Tibial nerve (tissue), 4 donors: ENCODE measurements around the gene C2orf66. TPM values are rescaled to one million over a fixed set of nuclear protein-coding genes. Genes with fewer than 3 reads are reported as not detected.

Source experiments
- DNase-seq, 2 donors: peaks; one replicate each; pipeline ENCODE4 v3.0.0-alpha.2; 2019; ENCODE audit warnings: low spot score in 2 of 2
- H3K27ac ChIP-seq, 4 donors: fragments of 200-600 bp; sonication (generic) in 3 of 4; one replicate each; pipeline ENCODE4 v1.5.1; 2017 to 2019; ENCODE audit warnings: mild to moderate bottlenecking in 1 of 4
- H3K27me3 ChIP-seq, 2 donors: fragments of 200-600 bp; sonication (generic) in 1 of 2; one replicate each; pipeline versions ENCODE4 v1.5.1 to v1.6.0; 2017 to 2019
- H3K36me3 ChIP-seq, 3 donors: fragments of 200-600 bp; sonication (generic); one replicate each; pipeline ENCODE4 v1.5.1; 2018 to 2019
- H3K4me1 ChIP-seq, 4 donors: fragments of 200-600 bp; sonication (generic) in 3 of 4; one replicate each; pipeline ENCODE4 v1.5.1; 2017 to 2019
- H3K4me3 ChIP-seq, 4 donors: fragments of 200-600 bp; sonication (generic) in 3 of 4; one replicate each; pipeline ENCODE4 v1.5.1; 2017 to 2019; ENCODE audit warnings: mild to moderate bottlenecking in 1 of 4, moderate library complexity in 1 of 4
- H3K9me3 ChIP-seq, 4 donors: fragments of 200-600 bp; sonication (generic) in 3 of 4; one replicate each; pipeline ENCODE4 v1.5.1; 2017 to 2019
- EP300 ChIP-seq, 2 donors: sonication (generic); formaldehyde crosslinking; IDR thresholded peaks; one replicate each; pipeline ENCODE4 v1.6.1; 2017; ENCODE audit warnings: antibody characterized with exemption in 2 of 2, mild to moderate bottlenecking in 1 of 2
- POLR2A ChIP-seq, 2 donors: fragments of 450-650 bp; IDR thresholded peaks; one replicate each; pipeline ENCODE4 v1.6.1; 2017; ENCODE audit warnings: antibody characterized with exemption in 2 of 2, mild to moderate bottlenecking in 2 of 2, moderate library complexity in 2 of 2
- WGBS, 2 donors: methylation state at CpG; one replicate each; pipeline ENCODE4 v1.1.5; 2018; 5-methylcytosine and 5-hydroxymethylcytosine counted together
- total RNA-seq, 4 donors: library from RNA; depleted of rRNA; stranded (reverse); fragments of >200 nt; gene quantifications; one replicate each; pipeline ENCODE4 v1.1.0, GENCODE V29; 2016
- TF ChIP-seq, protein P1 (sequence below), 5 experiments: fragments of 200-600 bp in 3 of 5; fragments of 450-650 bp in 2 of 5; sonication (generic) in 3 of 5; IDR thresholded peaks; one replicate each; pipeline ENCODE4 v1.5.1; 2016 to 2019; ENCODE audit warnings: antibody characterized with exemption in 5 of 5, mild to moderate bottlenecking in 3 of 5, moderate library complexity in 2 of 5

Gene C2orf66
- total RNA-seq, 4 donors from 2014 or later: not detected

DNA sequence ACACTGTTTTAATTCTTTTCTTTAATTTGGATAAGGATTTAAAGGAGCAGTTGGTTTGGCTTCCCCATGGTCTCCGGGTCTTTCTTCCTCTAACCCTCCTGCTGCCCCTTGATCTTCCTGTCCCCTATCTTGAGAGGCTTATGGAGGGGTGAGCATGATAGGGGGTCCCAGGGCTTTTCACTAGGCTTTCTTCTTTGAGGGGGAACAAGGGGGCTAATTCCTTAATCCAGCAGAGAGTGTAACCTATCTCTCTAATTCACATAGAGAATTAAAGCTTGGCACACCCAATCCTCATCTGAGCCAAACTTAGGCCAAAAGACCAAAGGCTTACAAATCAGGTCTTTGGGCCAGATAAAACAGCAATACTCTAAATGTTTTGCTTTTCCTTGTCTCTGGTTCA is 21.5 kb upstream of the C2orf66 start:
- no peak overlapping the region for H3K27ac ChIP-seq
- no peaks in the 10 kb centered on the region for H3K36me3 ChIP-seq
- no peak overlapping the region for H3K4me3 ChIP-seq
- no peak for DNase-seq
- WGBS, 2 donors: 73 to 75% methylated on average over 1 of the region's 1 CpG
- no peaks in the 10 kb centered on the region for H3K9me3 ChIP-seq
- TF ChIP-seq POLR2A (IDR thresholded peaks at IDR 0.05): no peak
- TF ChIP-seq, protein P1, sequence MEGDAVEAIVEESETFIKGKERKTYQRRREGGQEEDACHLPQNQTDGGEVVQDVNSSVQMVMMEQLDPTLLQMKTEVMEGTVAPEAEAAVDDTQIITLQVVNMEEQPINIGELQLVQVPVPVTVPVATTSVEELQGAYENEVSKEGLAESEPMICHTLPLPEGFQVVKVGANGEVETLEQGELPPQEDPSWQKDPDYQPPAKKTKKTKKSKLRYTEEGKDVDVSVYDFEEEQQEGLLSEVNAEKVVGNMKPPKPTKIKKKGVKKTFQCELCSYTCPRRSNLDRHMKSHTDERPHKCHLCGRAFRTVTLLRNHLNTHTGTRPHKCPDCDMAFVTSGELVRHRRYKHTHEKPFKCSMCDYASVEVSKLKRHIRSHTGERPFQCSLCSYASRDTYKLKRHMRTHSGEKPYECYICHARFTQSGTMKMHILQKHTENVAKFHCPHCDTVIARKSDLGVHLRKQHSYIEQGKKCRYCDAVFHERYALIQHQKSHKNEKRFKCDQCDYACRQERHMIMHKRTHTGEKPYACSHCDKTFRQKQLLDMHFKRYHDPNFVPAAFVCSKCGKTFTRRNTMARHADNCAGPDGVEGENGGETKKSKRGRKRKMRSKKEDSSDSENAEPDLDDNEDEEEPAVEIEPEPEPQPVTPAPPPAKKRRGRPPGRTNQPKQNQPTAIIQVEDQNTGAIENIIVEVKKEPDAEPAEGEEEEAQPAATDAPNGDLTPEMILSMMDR (IDR thresholded peaks at IDR 0.05): no peak
- no peak for TF ChIP-seq EP300 (IDR thresholded peaks at IDR 0.05)
- H3K27me3 ChIP-seq: no peaks in the 10 kb centered on the region
- H3K4me1 ChIP-seq: no peaks in the 10 kb centered on the region

DNA sequence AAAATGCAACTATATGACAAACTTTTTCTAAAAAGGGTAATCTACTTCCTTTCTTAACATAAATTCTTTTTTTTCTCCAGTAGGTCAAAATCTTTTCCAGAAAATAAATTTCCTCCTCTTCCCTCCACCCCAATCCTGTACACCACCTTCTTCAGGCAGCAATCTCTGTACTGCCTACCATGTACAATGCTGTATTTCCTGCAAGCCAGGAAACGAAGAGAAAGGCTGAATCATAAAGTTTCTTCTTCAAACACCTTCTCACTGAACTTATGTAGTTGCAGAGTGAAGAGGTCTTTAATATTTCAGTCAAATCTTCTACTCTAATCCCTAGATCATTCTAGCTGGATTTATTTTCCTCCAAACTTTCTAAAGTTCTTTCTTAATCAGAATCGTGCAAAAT is 18.2 kb upstream of the C2orf66 start:
- DNase-seq: no peak
- no peaks in the 10 kb centered on the region for H3K4me1 ChIP-seq
- H3K27me3 ChIP-seq: no peaks in the 10 kb centered on the region
- H3K4me3 ChIP-seq: no peak overlapping the region
- H3K9me3 ChIP-seq: no peaks in the 10 kb centered on the region
- 68 to 74% methylated on average over 2 of the region's 2 CpGs for WGBS, 2 donors
- H3K27ac ChIP-seq: no peak overlapping the region
- H3K36me3 ChIP-seq: no peaks in the 10 kb centered on the region
- TF ChIP-seq EP300 (IDR thresholded peaks at IDR 0.05) (no peak), POLR2A (IDR thresholded peaks at IDR 0.05) (no peak)
- TF ChIP-seq, protein P1 (IDR thresholded peaks at IDR 0.05): no peak

DNA sequence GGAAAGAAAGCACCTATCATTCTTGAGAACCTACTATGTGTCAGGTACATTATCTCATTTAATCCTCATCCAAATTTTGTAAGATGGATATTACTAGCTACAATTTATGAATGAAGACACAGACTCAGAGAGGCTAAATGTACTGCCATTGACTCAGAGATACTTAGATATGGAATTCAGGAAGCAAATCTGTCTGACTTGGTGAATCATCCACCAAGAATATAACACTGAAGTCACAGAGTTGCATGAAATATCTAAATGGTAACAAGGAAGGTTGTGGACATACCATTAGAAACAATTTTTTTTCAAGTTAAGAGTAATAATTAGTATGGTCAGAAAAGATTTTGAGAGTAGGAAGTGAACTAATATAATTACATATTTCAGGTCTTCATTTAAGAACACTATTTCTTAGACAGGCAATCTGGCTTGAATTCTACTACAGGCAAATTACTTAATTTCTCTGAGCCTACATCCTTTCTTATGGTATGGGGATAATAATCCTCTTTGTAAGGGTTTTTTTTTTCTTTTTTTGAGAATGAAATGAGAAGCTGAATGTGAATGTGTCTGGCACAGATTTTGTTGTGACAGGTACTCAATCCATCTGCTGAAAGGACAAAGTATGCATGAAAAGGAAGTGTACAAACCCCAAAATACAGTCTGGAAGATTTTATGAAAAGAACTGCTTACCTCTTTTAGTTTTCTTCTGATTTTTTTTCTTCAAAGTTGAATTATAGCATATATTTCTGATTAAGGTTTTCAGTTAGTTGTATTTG is 14.8 kb upstream of the C2orf66 start:
- no peak for DNase-seq
- H3K27ac ChIP-seq: no peak overlapping the region
- H3K27me3 ChIP-seq: no peaks in the 10 kb centered on the region
- H3K9me3 ChIP-seq: peaks cover 0 to 4% (median 0%) of the 10 kb centered on the region in 4 donors
- H3K4me3 ChIP-seq: no peak overlapping the region
- H3K36me3 ChIP-seq: no peaks in the 10 kb centered on the region
- TF ChIP-seq POLR2A (IDR thresholded peaks at IDR 0.05) (no peak), EP300 (IDR thresholded peaks at IDR 0.05) (no peak)
- TF ChIP-seq, protein P1 (IDR thresholded peaks at IDR 0.05): no peak
- no peaks in the 10 kb centered on the region for H3K4me1 ChIP-seq

DNA sequence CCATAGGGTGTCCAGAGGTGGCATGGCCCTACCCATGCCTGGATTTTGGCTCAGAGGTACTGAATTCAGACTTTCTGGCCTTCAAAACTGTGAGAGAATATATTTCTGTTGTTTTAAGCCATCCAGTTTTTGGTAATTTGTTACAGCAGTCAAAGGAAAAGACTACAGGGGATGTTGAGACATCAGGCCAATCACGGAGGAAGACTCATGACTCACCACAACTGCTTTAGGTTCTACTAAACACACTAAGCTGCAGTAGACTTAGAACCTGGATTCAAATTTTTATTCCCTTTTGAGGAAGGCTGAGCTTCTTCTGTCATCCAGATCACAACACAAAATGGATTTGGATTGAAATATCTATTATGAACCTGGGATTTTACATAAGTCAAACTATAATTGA is 12.0 kb upstream of the C2orf66 start:
- no peaks in the 10 kb centered on the region for H3K27me3 ChIP-seq
- no peaks in the 10 kb centered on the region for H3K36me3 ChIP-seq
- no peak overlapping the region for H3K27ac ChIP-seq
- H3K4me3 ChIP-seq: no peak overlapping the region
- DNase-seq: no peak
- TF ChIP-seq, protein P1 (IDR thresholded peaks at IDR 0.05): no peak
- TF ChIP-seq EP300 (IDR thresholded peaks at IDR 0.05) (no peak), POLR2A (IDR thresholded peaks at IDR 0.05) (no peak)
- WGBS, 2 donors: 86 to 90% methylated on average over 1 of the region's 1 CpG
- peaks cover 0 to 24% (median 0%) of the 10 kb centered on the region in 4 donors for H3K9me3 ChIP-seq
- H3K4me1 ChIP-seq: no peaks in the 10 kb centered on the region

DNA sequence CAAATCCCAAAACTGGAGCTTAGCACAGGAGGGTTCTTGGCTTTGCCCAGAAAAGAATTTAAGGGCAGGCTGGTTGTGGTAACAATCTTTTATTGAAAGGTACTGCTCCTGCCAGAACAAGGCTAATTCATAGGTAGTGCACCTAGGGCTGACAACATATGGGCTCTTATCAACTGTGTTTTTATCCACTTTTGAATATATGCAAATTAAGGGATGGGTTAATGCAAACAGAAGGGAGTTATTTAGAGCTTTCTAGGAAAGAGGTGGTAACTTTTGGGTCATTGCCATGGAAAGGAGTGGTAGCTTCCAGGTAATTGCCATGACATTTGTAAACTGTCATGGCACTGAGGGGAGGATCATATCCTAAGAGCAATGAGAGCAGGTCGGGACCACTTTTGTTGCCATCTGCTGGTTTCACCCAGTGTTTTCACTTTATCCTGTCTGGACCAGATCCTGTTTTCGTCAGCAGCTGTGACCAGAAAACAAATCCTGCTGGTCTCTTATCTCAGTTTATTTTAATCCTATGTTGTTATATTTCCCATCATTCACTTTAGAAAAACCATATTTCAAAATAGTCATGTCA is 981 bp downstream of the C2orf66 start:
- TF ChIP-seq EP300 (IDR thresholded peaks at IDR 0.05) (no peak), POLR2A (IDR thresholded peaks at IDR 0.05) (no peak)
- TF ChIP-seq, protein P1 (IDR thresholded peaks at IDR 0.05): no peak
- H3K9me3 ChIP-seq: no peaks in the 10 kb centered on the region
- no peaks in the 10 kb centered on the region for H3K36me3 ChIP-seq
- no peak overlapping the region for H3K27ac ChIP-seq
- no peak overlapping the region for H3K4me3 ChIP-seq
- no peaks in the 10 kb centered on the region for H3K4me1 ChIP-seq
- no peak for DNase-seq
- WGBS, 2 donors: 52 to 61% methylated on average over 2 of the region's 2 CpGs
- no peaks in the 10 kb centered on the region for H3K27me3 ChIP-seq
